C4-2B (cell line): Measurements from ENCODE around the gene DTNA.

Experiments
- CTCF ChIP-seq: fragments of 450-650 bp; conservative IDR thresholded peaks from 2 replicates; pipeline ENCODE4 v1.5.1; 2017; ENCODE audit warnings: mild to moderate bottlenecking
- ZFX ChIP-seq: fragments of 450-650 bp; IDR thresholded peaks from 2 replicates; pipeline ENCODE4 v1.6.1; 2017

- TF ChIP-seq CTCF = no peak
- TF ChIP-seq ZFX = no peak
These were observed 211.1 kb downstream of the DTNA start for GRCh38 chr18:34921226-34921625.
